Osteocyte (in vitro differentiated cells): ENCODE results near the gene MAST3. TPM values are rescaled to one million over a fixed set of nuclear protein-coding genes. Genes with fewer than 3 reads are reported as not detected.

Experiments used
- DNase-seq: peaks from one replicate; pipeline ENCODE4 v3.0.0; 2021; ENCODE audit warnings: mixed read lengths; ENCODE audit not compliant: unreplicated experiment; ENCODE audit errors: extremely low spot score
- H3K27ac Mint-ChIP-seq: one replicate; pipeline ENCODE4 v1.8.0; 2021; ENCODE audit warnings: mild to moderate bottlenecking, mixed read lengths; ENCODE audit not compliant: unreplicated experiment
- H3K27me3 Mint-ChIP-seq: one replicate; pipeline ENCODE4 v1.8.0; 2021; ENCODE audit warnings: mixed read lengths; ENCODE audit not compliant: unreplicated experiment
- H3K36me3 Mint-ChIP-seq: one replicate; pipeline ENCODE4 v1.8.0; 2021; ENCODE audit warnings: mixed read lengths; ENCODE audit not compliant: unreplicated experiment
- H3K4me1 Mint-ChIP-seq: one replicate; pipeline ENCODE4 v1.8.0; 2021; ENCODE audit warnings: mixed read lengths; ENCODE audit not compliant: unreplicated experiment
- H3K4me3 Mint-ChIP-seq: one replicate; pipeline ENCODE4 v1.8.0; 2021; ENCODE audit warnings: mild to moderate bottlenecking, moderate library complexity, mixed read lengths; ENCODE audit not compliant: unreplicated experiment
- H3K9me3 Mint-ChIP-seq: one replicate; pipeline ENCODE4 v1.8.0; 2021; ENCODE audit warnings: mixed read lengths; ENCODE audit not compliant: unreplicated experiment
- total RNA-seq: library from RNA; stranded (reverse); gene quantifications from 2 replicates; pipeline ENCODE4 v1.2.1, GENCODE V29; 2021
- TF ChIP-seq, protein P1 (sequence below): fragments of 200-600 bp; sonication (generic); IDR thresholded peaks from 2 replicates; pipeline ENCODE4 v1.5.0; 2021; ENCODE audit warnings: antibody characterized with exemption, mild to moderate bottlenecking, moderate library complexity

Gene MAST3
- total RNA-seq, 1 donor from 2014 or later = 7.6 TPM

DNA sequence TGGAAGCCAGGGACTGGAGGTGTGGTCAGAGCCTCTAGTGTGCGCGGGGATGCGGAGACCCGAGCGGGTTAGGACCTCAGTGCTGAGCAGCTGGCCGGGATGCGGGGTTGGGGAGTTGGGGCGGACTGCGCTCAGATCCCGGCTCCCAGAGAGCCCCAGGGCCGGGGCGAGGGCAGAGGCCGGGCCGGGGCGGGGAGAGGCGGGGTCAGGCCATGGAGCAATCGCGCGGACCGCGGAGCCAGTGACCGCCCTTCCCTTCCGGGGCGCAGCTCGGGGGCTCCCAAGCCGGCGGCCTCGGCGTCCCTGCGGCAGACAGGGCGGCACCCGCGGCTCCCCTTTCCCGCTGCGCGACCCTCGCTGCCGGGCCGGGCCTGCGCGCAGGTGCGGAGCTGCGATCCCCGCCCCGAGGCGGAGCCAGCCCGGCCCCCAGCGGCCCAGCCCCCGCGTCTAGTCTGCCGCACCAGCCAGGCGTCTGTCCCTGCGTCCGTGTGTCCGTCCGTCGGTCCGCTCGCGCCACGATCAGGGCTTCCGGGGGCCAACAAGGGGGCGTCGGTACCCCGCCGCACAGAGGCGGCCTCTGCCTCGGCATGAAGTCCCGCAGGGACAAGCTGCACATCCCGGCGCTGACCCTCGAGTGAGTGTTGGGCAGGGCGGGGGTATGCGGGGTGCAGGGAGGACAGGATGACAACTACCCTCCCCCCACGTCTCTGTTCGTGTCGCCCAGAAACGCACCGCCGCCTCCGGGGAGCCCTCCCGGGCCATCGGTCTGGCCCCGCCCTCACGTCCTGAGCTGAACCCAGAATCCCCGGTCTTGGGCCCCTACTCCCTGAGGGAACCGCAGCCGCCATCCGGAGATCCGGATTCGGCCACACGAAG lies 12.4 kb downstream of the MAST3 start:
- H3K9me3 Mint-ChIP-seq = no peaks in the 10 kb centered on the region
- peaks cover 12% of the 10 kb centered on the region for H3K4me1 Mint-ChIP-seq
- peak overlapping the region; percentile 70 for H3K4me3 Mint-ChIP-seq
- H3K36me3 Mint-ChIP-seq = no peaks in the 10 kb centered on the region
- H3K27ac Mint-ChIP-seq = peak overlapping the region; percentile 24
- TF ChIP-seq, protein P1, sequence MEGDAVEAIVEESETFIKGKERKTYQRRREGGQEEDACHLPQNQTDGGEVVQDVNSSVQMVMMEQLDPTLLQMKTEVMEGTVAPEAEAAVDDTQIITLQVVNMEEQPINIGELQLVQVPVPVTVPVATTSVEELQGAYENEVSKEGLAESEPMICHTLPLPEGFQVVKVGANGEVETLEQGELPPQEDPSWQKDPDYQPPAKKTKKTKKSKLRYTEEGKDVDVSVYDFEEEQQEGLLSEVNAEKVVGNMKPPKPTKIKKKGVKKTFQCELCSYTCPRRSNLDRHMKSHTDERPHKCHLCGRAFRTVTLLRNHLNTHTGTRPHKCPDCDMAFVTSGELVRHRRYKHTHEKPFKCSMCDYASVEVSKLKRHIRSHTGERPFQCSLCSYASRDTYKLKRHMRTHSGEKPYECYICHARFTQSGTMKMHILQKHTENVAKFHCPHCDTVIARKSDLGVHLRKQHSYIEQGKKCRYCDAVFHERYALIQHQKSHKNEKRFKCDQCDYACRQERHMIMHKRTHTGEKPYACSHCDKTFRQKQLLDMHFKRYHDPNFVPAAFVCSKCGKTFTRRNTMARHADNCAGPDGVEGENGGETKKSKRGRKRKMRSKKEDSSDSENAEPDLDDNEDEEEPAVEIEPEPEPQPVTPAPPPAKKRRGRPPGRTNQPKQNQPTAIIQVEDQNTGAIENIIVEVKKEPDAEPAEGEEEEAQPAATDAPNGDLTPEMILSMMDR = no peak
- DNase-seq = no peak
- H3K27me3 Mint-ChIP-seq = peaks cover 6% of the 10 kb centered on the region

DNA sequence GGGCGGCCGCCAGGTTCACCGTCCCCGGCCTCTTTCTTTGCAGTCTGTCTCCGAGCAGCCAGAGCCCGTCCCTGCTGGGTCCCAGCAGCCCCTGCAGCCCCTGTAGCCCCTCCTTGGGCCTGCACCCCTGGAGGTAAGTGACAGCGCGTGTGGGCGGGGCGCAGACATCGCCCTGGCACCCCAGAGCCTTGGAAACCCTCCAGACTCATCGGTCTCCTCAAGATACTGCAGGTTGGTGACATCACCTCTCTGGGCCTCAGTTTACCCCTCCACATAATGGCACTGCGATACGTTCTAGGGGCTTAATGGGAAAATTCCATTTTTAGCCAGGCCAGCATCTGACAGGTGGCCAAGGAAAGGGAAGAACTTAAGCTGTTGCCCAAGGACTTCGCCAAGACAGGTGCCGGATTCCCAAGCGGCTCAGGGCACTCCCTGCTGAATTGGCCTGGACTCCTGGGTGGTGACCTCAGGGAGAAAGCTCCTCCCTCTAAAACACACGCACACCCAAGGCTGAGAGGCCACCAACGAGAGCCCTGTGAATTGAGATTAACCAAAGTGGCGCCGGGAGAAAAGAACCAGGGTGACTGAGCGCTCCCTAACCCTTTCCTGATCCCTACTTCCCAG lies 13.1 kb downstream of the MAST3 start:
- Mint-ChIP-seq H3K4me3 (peak overlapping the region; percentile 70), H3K27ac (no peak overlapping the region), H3K27me3 (peaks cover 6% of the 10 kb centered on the region), H3K9me3 (no peaks in the 10 kb centered on the region), H3K36me3 (no peaks in the 10 kb centered on the region), H3K4me1 (peaks cover 12% of the 10 kb centered on the region)
- TF ChIP-seq, protein P1 = no peak
- no peak for DNase-seq

DNA sequence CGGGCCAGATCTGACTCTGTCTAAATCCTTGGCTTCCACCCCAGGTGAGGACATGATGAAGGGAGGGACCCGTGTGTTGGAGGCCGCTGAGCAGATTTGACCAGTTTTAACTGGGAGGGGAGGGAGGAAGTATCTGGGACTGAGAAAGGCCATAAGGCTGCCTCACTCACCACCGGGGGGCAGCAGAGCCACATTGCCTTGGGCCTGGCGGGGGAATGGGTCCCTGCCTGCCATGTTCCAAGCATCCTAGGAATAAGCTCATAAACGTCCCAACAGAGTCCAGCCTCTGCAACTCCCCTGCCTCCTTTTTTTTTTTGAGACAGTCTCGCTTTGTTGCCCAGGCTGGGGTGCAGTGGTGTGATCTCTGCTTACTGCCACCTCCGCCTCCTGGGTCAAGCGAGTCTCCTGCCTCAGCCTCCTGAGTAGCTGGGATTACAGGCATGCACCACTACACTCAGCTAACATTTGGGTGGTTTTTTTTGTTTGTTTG lies 15.5 kb downstream of the MAST3 start:
- Mint-ChIP-seq H3K36me3 (no peaks in the 10 kb centered on the region), H3K27me3 (peaks cover 6% of the 10 kb centered on the region), H3K27ac (no peak overlapping the region), H3K4me3 (no peak overlapping the region), H3K9me3 (no peaks in the 10 kb centered on the region), H3K4me1 (peaks cover 16% of the 10 kb centered on the region)
- DNase-seq = peak; percentile 95
- TF ChIP-seq, protein P1 = peak; percentile 90

DNA sequence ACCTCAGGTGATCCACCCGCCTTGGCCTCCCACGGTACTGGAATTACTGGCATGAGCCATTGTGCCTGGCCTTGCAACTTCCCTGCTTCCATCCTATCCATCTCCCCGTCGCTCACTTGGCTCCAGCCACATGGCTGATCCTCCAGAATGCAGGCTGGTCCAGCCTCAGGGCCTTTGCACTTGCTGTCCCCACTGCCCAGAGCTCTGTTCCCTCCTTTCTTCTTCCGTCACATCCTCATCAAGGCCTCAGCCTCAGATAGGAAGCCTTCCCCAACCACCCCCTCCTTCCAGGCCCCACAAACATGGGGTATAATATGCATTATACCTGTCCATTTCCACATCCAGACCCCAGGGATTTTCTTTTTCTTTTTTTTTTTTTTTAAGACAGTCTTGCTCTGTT lies 16.2 kb downstream of the MAST3 start:
- H3K27me3 Mint-ChIP-seq = peaks cover 4% of the 10 kb centered on the region
- no peak for DNase-seq
- TF ChIP-seq, protein P1 = no peak
- H3K27ac Mint-ChIP-seq = no peak overlapping the region
- H3K36me3 Mint-ChIP-seq = no peaks in the 10 kb centered on the region
- peaks cover 20% of the 10 kb centered on the region for H3K4me1 Mint-ChIP-seq
- H3K4me3 Mint-ChIP-seq = no peak overlapping the region
- H3K9me3 Mint-ChIP-seq = no peaks in the 10 kb centered on the region

DNA sequence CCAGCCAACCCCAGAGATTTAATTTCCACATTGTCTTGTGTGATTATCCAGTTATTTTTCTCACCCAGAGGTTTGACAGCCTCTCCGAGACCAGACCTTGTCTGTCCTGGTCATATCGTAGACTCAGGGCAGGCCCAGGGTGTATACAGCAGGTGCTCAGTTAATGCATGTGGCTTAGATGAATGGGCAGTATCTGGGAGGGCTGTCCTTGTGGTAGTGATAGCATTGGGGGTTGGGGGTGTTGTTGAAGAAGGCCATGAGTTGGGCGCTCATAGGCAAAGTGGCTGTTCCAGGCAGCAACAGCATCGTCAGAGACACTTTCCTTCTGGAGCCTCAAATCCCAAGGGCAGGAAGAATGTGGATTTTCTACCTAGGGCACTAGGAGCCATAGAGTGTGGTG lies 16.9 kb downstream of the MAST3 start:
- Mint-ChIP-seq H3K27ac (no peak overlapping the region), H3K4me3 (no peak overlapping the region), H3K4me1 (peaks cover 20% of the 10 kb centered on the region), H3K36me3 (no peaks in the 10 kb centered on the region), H3K9me3 (no peaks in the 10 kb centered on the region), H3K27me3 (peaks cover under 1% of the 10 kb centered on the region)
- no peak for DNase-seq
- TF ChIP-seq, protein P1 = no peak
